ENCODE data around the gene STK11.

The STK11 gene, protein sequence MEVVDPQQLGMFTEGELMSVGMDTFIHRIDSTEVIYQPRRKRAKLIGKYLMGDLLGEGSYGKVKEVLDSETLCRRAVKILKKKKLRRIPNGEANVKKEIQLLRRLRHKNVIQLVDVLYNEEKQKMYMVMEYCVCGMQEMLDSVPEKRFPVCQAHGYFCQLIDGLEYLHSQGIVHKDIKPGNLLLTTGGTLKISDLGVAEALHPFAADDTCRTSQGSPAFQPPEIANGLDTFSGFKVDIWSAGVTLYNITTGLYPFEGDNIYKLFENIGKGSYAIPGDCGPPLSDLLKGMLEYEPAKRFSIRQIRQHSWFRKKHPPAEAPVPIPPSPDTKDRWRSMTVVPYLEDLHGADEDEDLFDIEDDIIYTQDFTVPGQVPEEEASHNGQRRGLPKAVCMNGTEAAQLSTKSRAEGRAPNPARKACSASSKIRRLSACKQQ
- total RNA-seq: 139 to 149 reads per million in 2 donors

DNA sequence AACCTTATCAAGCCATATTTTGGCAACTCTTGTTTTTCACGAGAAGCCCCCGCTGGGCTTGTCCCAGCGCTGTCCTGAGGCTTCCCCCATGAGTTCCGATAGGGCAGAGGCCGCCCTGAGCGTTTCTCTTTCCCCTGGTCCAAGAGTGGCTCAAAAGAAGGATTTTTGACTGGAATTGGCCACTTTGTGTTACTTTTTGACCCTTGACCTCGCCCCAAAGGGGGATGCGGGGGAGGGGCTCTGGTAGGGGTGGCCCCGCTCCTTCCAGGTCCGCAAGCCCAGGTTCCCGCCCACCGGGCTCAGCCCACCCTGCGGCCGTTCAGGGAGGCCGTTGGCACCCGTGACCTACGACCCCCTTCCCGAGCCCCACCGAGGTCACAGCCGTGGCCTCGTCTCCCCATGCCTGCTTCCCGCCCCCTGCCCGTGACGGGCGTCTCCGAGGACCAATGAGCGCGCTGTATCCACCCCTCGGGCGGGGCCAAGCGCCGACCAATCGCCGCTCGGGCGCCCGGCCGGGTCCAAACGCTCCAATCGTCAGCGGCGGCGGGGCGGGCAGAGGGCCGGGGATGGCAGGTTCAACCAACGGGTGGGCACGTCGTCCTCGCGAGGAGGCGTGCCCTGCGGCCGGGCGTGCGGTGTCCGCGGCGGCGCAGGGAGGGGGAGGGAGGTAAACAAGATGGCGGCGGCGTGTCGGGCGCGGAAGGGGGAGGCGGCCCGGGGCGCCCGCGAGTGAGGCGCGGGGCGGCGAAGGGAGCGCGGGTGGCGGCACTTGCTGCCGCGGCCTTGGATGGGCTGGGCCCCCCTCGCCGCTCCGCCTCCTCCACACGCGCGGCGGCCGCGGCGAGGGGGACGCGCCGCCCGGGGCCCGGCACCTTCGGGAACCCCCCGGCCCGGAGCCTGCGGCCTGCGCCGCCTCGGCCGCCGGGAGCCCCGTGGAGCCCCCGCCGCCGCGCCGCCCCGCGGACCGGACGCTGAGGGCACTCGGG, at the start of gene STK11:
STK11 (plus strand) TSS at position 665 of the 986 bp plus-strand sequence. CDS start 1,136 bp downstream, outside the sequence.
- peak; percentile 100 for DNase-seq

- DNase-seq: no peak
Measured at GRCh38 chr19:1156305-1156801, 49.2 kb upstream of the STK11 start.

GRCh38 chr19:1156830-1157615, 48.6 kb upstream of the STK11 start:
- no peak for DNase-seq

DNA sequence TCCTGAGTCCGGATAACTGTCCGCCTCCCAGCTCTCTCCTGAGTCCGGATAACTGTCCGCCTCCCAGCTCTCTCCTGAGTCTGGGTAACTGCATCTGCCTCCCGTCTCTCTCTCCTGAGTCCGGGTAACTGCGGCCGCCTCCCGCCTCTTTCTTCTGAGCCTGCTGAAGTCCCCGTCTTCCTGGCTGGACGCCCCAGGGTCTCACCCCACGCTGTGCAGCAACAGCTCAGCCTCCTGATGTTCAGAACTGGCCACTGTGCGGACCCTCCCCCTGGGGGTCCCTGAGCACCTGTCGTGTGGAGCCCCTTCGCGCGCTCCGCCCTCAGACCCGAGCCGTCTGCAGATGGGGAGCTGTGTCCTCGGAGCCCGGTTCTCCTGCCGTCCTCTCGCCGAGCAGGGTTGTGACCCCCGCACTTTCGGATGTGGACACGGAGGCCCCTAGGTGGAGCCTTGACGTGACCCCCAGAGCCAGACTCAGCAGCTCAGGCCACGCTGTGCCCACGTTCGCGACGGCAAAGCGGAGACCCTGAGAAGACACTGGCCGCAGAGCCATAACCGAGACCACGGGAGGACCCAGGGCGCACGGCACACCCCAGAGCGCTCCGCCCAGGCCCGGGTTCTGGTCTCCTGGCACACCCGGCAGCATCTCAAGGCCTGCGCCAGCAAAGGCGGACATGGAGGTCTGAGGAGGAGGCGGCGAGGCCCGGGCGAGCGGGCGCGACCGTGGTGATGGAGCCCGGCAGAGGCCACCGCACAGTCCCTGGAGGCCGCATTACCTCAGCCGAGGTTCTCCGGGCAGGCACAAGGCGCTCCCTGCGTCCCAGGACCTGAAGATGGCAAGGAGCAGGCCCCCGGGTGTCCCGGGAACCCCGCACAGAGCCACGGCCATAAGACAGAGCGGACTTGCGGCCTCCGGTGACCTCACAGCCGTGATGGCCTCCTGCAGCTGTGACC, 47.4 kb upstream of the STK11 start:
- no peak for DNase-seq

GRCh38 chr19:1158885-1159448, 46.6 kb upstream of the STK11 start:
- DNase-seq: no peak

GRCh38 chr19:1159864-1160595, 45.5 kb upstream of the STK11 start:
- DNase-seq: no peak

- DNase-seq: no peak
Measured at GRCh38 chr19:1161716-1162115, 43.9 kb upstream of the STK11 start.

GRCh38 chr19:1162404-1163282, 42.9 kb upstream of the STK11 start:
- no peak for DNase-seq

- no peak for DNase-seq
Measured at GRCh38 chr19:1163283-1163933, 42.2 kb upstream of the STK11 start.

- DNase-seq: no peak
Measured at GRCh38 chr19:1163934-1164683, 41.5 kb upstream of the STK11 start.

GRCh38 chr19:1164684-1165531, 40.7 kb upstream of the STK11 start:
- DNase-seq: no peak

- DNase-seq: no peak
Measured at GRCh38 chr19:1166872-1167573, 38.6 kb upstream of the STK11 start.

DNA sequence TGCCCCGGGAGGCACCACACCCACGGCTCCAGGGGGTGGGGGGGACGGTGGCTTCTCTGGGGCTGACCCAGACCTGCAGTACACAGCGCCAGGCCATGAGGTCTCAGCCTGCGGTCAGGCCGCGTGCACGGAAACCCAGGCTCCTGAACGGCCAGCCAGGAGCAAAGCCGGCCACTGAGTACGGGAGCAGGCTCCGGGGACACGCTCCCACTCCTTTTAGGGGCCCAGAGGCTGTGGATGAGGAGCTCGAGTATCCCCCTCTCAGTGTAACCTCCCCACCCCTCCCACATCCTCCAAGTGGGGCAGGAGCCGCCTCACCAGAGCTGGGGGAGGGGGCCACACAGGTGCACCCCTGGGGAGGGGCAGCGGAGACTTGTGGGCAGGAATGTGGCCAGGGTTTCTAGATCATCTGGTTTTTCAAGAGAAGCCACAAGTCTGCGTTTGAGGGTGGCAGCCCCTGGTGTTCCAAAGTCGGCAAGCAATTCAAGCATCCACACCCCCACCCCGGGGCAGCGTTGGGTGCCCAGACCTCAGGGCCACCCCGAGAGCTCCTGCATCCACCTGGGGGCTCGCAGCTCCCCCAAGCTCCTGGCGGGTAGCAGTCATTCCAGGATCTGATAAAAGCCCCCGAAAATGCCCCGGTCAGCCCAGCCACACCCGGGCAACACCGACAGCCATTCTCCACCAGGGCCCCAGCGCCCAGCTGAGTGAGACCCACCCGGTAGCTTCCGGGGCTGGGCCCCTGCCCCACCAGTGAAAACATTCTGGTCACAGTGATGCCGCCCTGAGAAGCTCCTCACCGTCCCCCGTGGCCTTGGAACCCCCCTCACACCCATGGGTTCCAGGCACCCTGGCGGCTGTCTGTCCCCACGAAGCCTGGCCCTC, 37.6 kb upstream of the STK11 start:
- DNase-seq: no peak

DNA sequence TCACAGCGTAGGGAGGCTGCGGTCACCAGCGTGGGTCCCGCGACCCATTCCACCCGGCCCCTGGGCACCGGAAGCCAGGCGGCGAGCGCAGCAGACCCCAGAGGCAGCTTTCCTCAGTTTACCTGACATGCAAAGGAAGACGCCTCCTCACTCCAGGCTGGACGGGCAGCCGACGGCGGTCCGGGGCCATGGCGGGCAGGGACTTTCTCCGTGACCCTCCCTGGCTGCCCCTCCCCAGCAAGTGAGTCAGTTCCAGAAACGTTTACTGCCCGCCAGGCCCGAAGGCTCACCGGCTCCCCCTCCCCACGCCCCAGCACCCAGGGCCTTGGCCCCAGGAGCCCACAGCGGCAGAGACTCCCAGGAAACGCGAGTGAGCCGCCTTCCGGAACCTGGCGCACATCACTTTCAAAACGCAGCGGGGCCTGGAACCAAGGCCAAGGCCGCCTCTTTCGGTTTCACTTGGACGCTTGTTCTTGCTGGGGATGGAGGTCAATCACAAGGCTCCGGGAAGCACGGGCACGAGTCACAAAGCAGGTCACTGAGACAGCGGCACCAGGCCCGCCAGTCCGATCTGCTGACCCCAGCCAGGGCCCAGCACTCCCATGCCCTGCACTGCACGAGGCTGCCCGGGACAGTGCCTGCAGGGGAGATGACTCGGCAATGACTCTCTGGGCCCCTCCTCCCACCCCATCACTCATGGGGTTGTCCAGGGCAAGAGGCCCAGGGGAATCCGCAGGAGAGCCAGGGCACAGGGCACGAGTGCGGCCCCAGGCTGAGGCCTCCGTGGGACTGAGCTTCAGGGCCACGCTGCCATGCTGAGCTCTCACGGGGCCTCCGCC, 36.8 kb upstream of the STK11 start:
- no peak for DNase-seq
